K562 (cell line): Measurements from ENCODE around the gene MED15. TPM values are rescaled to one million over a fixed set of nuclear protein-coding genes. Genes with fewer than 3 reads are reported as not detected.

Experiments used
- CC2D1A ChIP-seq: fragments of 450-650 bp; IDR thresholded peaks from 2 replicates; pipeline ENCODE4 v1.6.1; 2017; ENCODE audit warnings: mild to moderate bottlenecking
- CSDE1 ChIP-seq, 2 experiments: fragments of 450-650 bp; IDR thresholded peaks; 2 replicates each; pipeline ENCODE4 v1.6.1; 2016; ENCODE audit warnings: mild to moderate bottlenecking in 1 of 2
- KLF1 ChIP-seq: fragments of 450-650 bp; IDR thresholded peaks from 2 replicates; pipeline ENCODE4 v1.6.1; 2016; ENCODE audit warnings: missing genetic modification characterization, missing compliant biosample characterization
- RNF2 ChIP-seq: sonication (generic); IDR thresholded peaks from 2 replicates; pipeline ENCODE4 v1.6.1; 2016
- TCF3 ChIP-seq: sonication (generic); formaldehyde crosslinking; IDR thresholded peaks from 2 replicates; pipeline ENCODE4 v1.4.0; 2020; ENCODE audit warnings: mild to moderate bottlenecking, missing genetic modification reagents
- ZNF146 ChIP-seq: IDR thresholded peaks from one replicate; pipeline ENCODE4 v1.6.1; 2018; ENCODE audit warnings: missing compliant biosample characterization; ENCODE audit not compliant: unreplicated experiment
- ZNF347 ChIP-seq: fragments of 450-650 bp; formaldehyde crosslinking; IDR thresholded peaks from 2 replicates; pipeline ENCODE4 v1.4.0; 2020; ENCODE audit warnings: low read depth, mild to moderate bottlenecking, moderate library complexity
- ZNF583 ChIP-seq: fragments of 250-450 bp; sonication (Bioruptor Pico); IDR thresholded peaks from 2 replicates; pipeline ENCODE4 v1.4.0; 2020
- polyA plus RNA-seq, 8 experiments: library from polyadenylated mRNA; depleted of rRNA in 4 of 8; stranded (reverse) in 5 of 8; unstranded in 3 of 8; fragments of >200 nt; fragmentation: Nextera tagmentation in 2 of 8; fragmentation: Illumina TruSeq in 1 of 8; extraction: Ambion mirVana in 2 of 8; extraction: Trizol in 1 of 8; gene quantifications; 2 replicates each; pipeline versions ENCODE4 v1.2.1 to v1.2.3, GENCODE V29; 2011 to 2014; ENCODE audit warnings: inconsistent platforms in 1 of 8, missing spikeins in 1 of 8
- total RNA-seq, 7 experiments: library from RNA; depleted of rRNA in 6 of 7; stranded (reverse); fragments of >200 nt in 6 of 7; fragmentation: Illumina TruSeq in 2 of 7; extraction: Trizol in 2 of 7; gene quantifications; 2 replicates each; pipeline versions ENCODE4 v1.2.1 to v1.2.3, GENCODE V29; 2011 to 2021; ENCODE audit warnings: low replicate concordance in 1 of 7
- TF ChIP-seq, protein P1 (sequence below), 3 experiments: fragments of 200-800 bp in 1 of 3; fragments of 250-450 bp in 1 of 3; fragments of 450-650 bp in 1 of 3; sonication (Bioruptor Pico) in 1 of 3; sonication (Bioruptor generic) in 1 of 3; formaldehyde crosslinking in 1 of 3; IDR thresholded peaks; 2 replicates each; pipeline versions ENCODE4 v1.6.1 to v1.8.0; 2016 to 2022; ENCODE audit warnings: mild to moderate bottlenecking in 2 of 3, missing genetic modification characterization in 2 of 3, missing compliant biosample characterization in 1 of 3, moderate library complexity in 1 of 3
- TF ChIP-seq, protein P2 (sequence below): fragments of 450-650 bp; formaldehyde crosslinking; conservative IDR thresholded peaks from 2 replicates; pipeline ENCODE4 v1.4.0; 2022; ENCODE audit warnings: mild to moderate bottlenecking, missing genetic modification characterization
- TF ChIP-seq, protein P3 (sequence below): IDR thresholded peaks from 2 replicates; pipeline ENCODE4 v1.6.1; 2014; ENCODE audit warnings: antibody characterized with exemption
- TF ChIP-seq, protein P4 (sequence below): fragments of 200-800 bp; sonication (Bioruptor generic); IDR thresholded peaks from 2 replicates; pipeline ENCODE4 v1.6.1; 2016; ENCODE audit warnings: missing genetic modification characterization, missing compliant biosample characterization
- TF ChIP-seq, protein P5 (sequence below): fragments of 450-650 bp; formaldehyde crosslinking; IDR thresholded peaks from 2 replicates; pipeline ENCODE4 v1.4.0; 2020; ENCODE audit warnings: mild to moderate bottlenecking, moderate library complexity

The MED15 gene
- total and polyA plus RNA-seq, 9 of the 15 experiments (the other 6 are each of a cell fraction or from before 2014, with no cell fraction given), result 4.0 to 271 (median 60.1) TPM

DNA sequence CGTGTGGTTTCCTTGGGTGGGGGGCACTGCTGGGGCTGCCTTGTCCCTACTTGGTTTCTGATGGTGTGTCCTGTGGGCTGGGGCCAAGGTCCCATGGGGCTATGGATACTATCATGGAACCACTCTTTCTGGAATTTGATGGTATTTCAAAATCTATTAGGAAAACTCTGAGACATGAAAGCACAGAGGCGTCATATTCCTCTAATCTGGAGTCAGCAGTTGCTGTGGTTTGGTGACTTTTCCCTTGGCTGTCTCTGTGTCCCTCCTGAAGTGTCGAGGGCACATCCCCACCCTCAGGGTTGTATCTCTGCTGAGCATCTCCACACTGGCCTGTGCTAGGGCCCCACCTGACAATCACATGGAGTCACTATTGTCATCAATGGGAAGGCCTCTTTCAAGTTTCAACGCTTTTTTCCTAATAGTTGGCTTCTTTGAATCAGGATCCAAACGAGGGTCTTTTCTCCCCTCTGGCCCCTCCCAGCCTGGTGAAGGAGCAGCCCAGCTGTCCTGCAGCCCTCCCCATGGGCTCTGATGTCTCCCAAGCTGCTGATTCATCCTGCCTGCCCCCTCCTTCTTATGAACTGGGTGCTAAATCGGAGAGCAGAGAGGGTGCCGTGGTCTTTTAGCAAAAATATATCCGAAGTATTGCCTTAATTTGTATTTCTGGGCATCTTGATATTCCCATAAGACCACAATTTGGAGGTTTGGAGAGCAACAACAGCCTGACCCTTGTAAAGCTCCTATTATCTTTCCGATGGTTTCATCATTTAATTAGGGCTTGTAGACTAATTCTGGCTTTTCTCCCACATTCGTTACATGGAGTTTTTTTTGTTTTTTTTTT is 38.5 kb downstream of the MED15 start (continued):
- TF ChIP-seq, protein P1, sequence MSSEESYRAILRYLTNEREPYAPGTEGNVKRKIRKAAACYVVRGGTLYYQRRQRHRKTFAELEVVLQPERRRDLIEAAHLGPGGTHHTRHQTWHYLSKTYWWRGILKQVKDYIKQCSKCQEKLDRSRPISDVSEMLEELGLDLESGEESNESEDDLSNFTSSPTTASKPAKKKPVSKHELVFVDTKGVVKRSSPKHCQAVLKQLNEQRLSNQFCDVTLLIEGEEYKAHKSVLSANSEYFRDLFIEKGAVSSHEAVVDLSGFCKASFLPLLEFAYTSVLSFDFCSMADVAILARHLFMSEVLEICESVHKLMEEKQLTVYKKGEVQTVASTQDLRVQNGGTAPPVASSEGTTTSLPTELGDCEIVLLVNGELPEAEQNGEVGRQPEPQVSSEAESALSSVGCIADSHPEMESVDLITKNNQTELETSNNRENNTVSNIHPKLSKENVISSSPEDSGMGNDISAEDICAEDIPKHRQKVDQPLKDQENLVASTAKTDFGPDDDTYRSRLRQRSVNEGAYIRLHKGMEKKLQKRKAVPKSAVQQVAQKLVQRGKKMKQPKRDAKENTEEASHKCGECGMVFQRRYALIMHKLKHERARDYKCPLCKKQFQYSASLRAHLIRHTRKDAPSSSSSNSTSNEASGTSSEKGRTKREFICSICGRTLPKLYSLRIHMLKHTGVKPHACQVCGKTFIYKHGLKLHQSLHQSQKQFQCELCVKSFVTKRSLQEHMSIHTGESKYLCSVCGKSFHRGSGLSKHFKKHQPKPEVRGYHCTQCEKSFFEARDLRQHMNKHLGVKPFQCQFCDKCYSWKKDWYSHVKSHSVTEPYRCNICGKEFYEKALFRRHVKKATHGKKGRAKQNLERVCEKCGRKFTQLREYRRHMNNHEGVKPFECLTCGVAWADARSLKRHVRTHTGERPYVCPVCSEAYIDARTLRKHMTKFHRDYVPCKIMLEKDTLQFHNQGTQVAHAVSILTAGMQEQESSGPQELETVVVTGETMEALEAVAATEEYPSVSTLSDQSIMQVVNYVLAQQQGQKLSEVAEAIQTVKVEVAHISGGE (CRISPR knock-in tag; IDR thresholded peaks at IDR 0.05), result peak in 1 of 3 experiments; percentile 86; a peak in 2 of 6 replicates
- TF ChIP-seq, protein P2, sequence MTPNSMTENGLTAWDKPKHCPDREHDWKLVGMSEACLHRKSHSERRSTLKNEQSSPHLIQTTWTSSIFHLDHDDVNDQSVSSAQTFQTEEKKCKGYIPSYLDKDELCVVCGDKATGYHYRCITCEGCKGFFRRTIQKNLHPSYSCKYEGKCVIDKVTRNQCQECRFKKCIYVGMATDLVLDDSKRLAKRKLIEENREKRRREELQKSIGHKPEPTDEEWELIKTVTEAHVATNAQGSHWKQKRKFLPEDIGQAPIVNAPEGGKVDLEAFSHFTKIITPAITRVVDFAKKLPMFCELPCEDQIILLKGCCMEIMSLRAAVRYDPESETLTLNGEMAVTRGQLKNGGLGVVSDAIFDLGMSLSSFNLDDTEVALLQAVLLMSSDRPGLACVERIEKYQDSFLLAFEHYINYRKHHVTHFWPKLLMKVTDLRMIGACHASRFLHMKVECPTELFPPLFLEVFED (CRISPR knock-in tag), result peak; percentile 99
- TF ChIP-seq ZNF583 (CRISPR knock-in tag) (peak; percentile 100), ZNF146 (CRISPR knock-in tag) (no peak), CC2D1A (no peak), ZNF347 (CRISPR knock-in tag) (0 out of 2 replicates have a peak, but pooled peaks have one; percentile 68), KLF1 (peak; percentile 90), RNF2 (peak; percentile 66; the same call in 1 of the 2 replicates), CSDE1 (IDR thresholded peaks at IDR 0.05) (no peak), TCF3 (CRISPR knock-in tag) (peak; percentile 87)
- TF ChIP-seq, protein P3, sequence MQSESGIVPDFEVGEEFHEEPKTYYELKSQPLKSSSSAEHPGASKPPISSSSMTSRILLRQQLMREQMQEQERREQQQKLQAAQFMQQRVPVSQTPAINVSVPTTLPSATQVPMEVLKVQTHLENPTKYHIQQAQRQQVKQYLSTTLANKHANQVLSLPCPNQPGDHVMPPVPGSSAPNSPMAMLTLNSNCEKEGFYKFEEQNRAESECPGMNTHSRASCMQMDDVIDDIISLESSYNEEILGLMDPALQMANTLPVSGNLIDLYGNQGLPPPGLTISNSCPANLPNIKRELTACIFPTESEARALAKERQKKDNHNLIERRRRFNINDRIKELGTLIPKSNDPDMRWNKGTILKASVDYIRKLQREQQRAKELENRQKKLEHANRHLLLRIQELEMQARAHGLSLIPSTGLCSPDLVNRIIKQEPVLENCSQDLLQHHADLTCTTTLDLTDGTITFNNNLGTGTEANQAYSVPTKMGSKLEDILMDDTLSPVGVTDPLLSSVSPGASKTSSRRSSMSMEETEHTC, result no peak
- TF ChIP-seq, protein P4, sequence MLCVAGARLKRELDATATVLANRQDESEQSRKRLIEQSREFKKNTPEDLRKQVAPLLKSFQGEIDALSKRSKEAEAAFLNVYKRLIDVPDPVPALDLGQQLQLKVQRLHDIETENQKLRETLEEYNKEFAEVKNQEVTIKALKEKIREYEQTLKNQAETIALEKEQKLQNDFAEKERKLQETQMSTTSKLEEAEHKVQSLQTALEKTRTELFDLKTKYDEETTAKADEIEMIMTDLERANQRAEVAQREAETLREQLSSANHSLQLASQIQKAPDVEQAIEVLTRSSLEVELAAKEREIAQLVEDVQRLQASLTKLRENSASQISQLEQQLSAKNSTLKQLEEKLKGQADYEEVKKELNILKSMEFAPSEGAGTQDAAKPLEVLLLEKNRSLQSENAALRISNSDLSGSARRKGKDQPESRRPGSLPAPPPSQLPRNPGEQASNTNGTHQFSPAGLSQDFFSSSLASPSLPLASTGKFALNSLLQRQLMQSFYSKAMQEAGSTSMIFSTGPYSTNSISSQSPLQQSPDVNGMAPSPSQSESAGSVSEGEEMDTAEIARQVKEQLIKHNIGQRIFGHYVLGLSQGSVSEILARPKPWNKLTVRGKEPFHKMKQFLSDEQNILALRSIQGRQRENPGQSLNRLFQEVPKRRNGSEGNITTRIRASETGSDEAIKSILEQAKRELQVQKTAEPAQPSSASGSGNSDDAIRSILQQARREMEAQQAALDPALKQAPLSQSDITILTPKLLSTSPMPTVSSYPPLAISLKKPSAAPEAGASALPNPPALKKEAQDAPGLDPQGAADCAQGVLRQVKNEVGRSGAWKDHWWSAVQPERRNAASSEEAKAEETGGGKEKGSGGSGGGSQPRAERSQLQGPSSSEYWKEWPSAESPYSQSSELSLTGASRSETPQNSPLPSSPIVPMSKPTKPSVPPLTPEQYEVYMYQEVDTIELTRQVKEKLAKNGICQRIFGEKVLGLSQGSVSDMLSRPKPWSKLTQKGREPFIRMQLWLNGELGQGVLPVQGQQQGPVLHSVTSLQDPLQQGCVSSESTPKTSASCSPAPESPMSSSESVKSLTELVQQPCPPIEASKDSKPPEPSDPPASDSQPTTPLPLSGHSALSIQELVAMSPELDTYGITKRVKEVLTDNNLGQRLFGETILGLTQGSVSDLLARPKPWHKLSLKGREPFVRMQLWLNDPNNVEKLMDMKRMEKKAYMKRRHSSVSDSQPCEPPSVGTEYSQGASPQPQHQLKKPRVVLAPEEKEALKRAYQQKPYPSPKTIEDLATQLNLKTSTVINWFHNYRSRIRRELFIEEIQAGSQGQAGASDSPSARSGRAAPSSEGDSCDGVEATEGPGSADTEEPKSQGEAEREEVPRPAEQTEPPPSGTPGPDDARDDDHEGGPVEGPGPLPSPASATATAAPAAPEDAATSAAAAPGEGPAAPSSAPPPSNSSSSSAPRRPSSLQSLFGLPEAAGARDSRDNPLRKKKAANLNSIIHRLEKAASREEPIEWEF (CRISPR knock-in tag), result peak; percentile 95
- TF ChIP-seq, protein P5, sequence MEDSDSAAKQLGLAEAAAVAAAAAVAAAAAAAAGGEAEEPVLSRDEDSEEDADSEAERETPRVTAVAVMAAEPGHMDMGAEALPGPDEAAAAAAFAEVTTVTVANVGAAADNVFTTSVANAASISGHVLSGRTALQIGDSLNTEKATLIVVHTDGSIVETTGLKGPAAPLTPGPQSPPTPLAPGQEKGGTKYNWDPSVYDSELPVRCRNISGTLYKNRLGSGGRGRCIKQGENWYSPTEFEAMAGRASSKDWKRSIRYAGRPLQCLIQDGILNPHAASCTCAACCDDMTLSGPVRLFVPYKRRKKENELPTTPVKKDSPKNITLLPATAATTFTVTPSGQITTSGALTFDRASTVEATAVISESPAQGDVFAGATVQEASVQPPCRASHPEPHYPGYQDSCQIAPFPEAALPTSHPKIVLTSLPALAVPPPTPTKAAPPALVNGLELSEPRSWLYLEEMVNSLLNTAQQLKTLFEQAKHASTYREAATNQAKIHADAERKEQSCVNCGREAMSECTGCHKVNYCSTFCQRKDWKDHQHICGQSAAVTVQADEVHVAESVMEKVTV (CRISPR knock-in tag), result peak; percentile 78
